K562 (cell line): Measurements from ENCODE around the gene XYLB. TPM values are rescaled to one million over a fixed set of nuclear protein-coding genes. Genes with fewer than 3 reads are reported as not detected.
A peak's percentile ranks its signal among the peaks of the same experiment; 100 is the strongest.

Experiments
- ARID1B ChIP-seq: fragments of 450-650 bp; IDR thresholded peaks from 2 replicates; pipeline ENCODE4 v1.6.1; 2016; ENCODE audit warnings: antibody characterized with exemption, mild to moderate bottlenecking, inconsistent platforms
- CTBP1 ChIP-seq: fragments of 450-650 bp; IDR thresholded peaks from 2 replicates; pipeline ENCODE4 v1.6.1; 2016; ENCODE audit warnings: borderline replicate concordance
- FOS ChIP-seq: IDR thresholded peaks from 3 replicates; pipeline ENCODE4 v1.6.1; 2011; ENCODE audit not compliant: insufficient read length; ENCODE audit errors: extremely low read depth
- FOXA1 ChIP-seq: fragments of 450-650 bp; IDR thresholded peaks from 2 replicates; pipeline ENCODE4 v1.6.1; 2016; ENCODE audit warnings: mild to moderate bottlenecking, borderline replicate concordance
- GMEB1 ChIP-seq: fragments of 250-450 bp; sonication (Bioruptor Pico); IDR thresholded peaks from 2 replicates; pipeline ENCODE4 v1.4.0; 2020; ENCODE audit warnings: mild to moderate bottlenecking
- HLTF ChIP-seq: fragments of 450-650 bp; IDR thresholded peaks from 2 replicates; pipeline ENCODE4 v1.6.1; 2016
- HMGN3 ChIP-seq: IDR thresholded peaks from 2 replicates; pipeline ENCODE4 v1.6.1; 2011; ENCODE audit warnings: borderline replicate concordance, low read depth, mild to moderate bottlenecking, mixed read lengths, low read length; ENCODE audit not compliant: insufficient read length; ENCODE audit errors: extremely low read depth
- HSF4 ChIP-seq: fragments of 250-450 bp; sonication (Bioruptor Pico); IDR thresholded peaks from 2 replicates; pipeline ENCODE4 v2.1.2; 2022; ENCODE audit warnings: mild to moderate bottlenecking, moderate library complexity, borderline replicate concordance
- KDM5B ChIP-seq: fragments of 200-600 bp; sonication (generic); IDR thresholded peaks from 2 replicates; pipeline ENCODE4 v1.6.1; 2012; ENCODE audit warnings: low read depth, mild to moderate bottlenecking, moderate library complexity, low read length, control low read depth, inconsistent platforms; ENCODE audit not compliant: insufficient replicate concordance
- NBN ChIP-seq: fragments of 450-650 bp; IDR thresholded peaks from 2 replicates; pipeline ENCODE4 v1.6.1; 2016; ENCODE audit warnings: low read depth, mild to moderate bottlenecking
- PHB2 ChIP-seq: fragments of 450-650 bp; IDR thresholded peaks from 2 replicates; pipeline ENCODE4 v1.6.1; 2017; ENCODE audit warnings: low read depth
- PRPF4 ChIP-seq: fragments of 200-400 bp; formaldehyde crosslinking; IDR thresholded peaks from one replicate; pipeline ENCODE4 v1.6.1; 2017; ENCODE audit warnings: low read length, low read depth, mild to moderate bottlenecking; ENCODE audit not compliant: insufficient read depth, poor library complexity, severe bottlenecking
- SP1 ChIP-seq: sonication (generic); formaldehyde crosslinking; IDR thresholded peaks from 2 replicates; pipeline ENCODE4 v1.8.1; 2022; ENCODE audit warnings: mild to moderate bottlenecking, missing genetic modification reagents
- ZBED1 ChIP-seq: IDR thresholded peaks from 2 replicates; pipeline ENCODE4 v1.6.1; 2014
- ZBTB9 ChIP-seq: fragments of 450-650 bp; formaldehyde crosslinking; IDR thresholded peaks from 2 replicates; pipeline ENCODE4 v1.4.0; 2020; ENCODE audit warnings: mild to moderate bottlenecking, moderate library complexity
- ZNF347 ChIP-seq: fragments of 450-650 bp; formaldehyde crosslinking; IDR thresholded peaks from 2 replicates; pipeline ENCODE4 v1.4.0; 2020; ENCODE audit warnings: low read depth, mild to moderate bottlenecking, moderate library complexity
- ZNF589 ChIP-seq: fragments of 200-800 bp; sonication (Bioruptor generic); IDR thresholded peaks from 2 replicates; pipeline ENCODE4 v1.6.1; 2016; ENCODE audit warnings: low read depth, missing genetic modification characterization, missing compliant biosample characterization
- polyA plus RNA-seq, 8 experiments: library from polyadenylated mRNA; depleted of rRNA in 4 of 8; stranded (reverse) in 5 of 8; unstranded in 3 of 8; fragments of >200 nt; fragmentation: Nextera tagmentation in 2 of 8; fragmentation: Illumina TruSeq in 1 of 8; extraction: Ambion mirVana in 2 of 8; extraction: Trizol in 1 of 8; gene quantifications; 2 replicates each; pipeline versions ENCODE4 v1.2.1 to v1.2.3, GENCODE V29; 2011 to 2014; ENCODE audit warnings: inconsistent platforms in 1 of 8, missing spikeins in 1 of 8
- total RNA-seq, 7 experiments: library from RNA; depleted of rRNA in 6 of 7; stranded (reverse); fragments of >200 nt in 6 of 7; fragmentation: Illumina TruSeq in 2 of 7; extraction: Trizol in 2 of 7; gene quantifications; 2 replicates each; pipeline versions ENCODE4 v1.2.1 to v1.2.3, GENCODE V29; 2011 to 2021; ENCODE audit warnings: low replicate concordance in 1 of 7
- TF ChIP-seq, protein P1 (sequence below), 3 experiments: fragments of 200-800 bp in 1 of 3; fragments of 250-450 bp in 1 of 3; fragments of 450-650 bp in 1 of 3; sonication (Bioruptor Pico) in 1 of 3; sonication (Bioruptor generic) in 1 of 3; formaldehyde crosslinking in 1 of 3; IDR thresholded peaks; 2 replicates each; pipeline versions ENCODE4 v1.6.1 to v1.8.0; 2016 to 2022; ENCODE audit warnings: mild to moderate bottlenecking in 2 of 3, missing genetic modification characterization in 2 of 3, missing compliant biosample characterization in 1 of 3, moderate library complexity in 1 of 3
- TF ChIP-seq, protein P2 (sequence below): fragments of 450-650 bp; IDR thresholded peaks from 2 replicates; pipeline ENCODE4 v1.6.1; 2017; ENCODE audit warnings: antibody characterized with exemption

The XYLB gene
- total and polyA plus RNA-seq, 9 of the 15 experiments (the other 6 are each of a cell fraction or from before 2014, with no cell fraction given), result 4.0 to 20.2 (median 13.2) TPM

- TF ChIP-seq, protein P1, sequence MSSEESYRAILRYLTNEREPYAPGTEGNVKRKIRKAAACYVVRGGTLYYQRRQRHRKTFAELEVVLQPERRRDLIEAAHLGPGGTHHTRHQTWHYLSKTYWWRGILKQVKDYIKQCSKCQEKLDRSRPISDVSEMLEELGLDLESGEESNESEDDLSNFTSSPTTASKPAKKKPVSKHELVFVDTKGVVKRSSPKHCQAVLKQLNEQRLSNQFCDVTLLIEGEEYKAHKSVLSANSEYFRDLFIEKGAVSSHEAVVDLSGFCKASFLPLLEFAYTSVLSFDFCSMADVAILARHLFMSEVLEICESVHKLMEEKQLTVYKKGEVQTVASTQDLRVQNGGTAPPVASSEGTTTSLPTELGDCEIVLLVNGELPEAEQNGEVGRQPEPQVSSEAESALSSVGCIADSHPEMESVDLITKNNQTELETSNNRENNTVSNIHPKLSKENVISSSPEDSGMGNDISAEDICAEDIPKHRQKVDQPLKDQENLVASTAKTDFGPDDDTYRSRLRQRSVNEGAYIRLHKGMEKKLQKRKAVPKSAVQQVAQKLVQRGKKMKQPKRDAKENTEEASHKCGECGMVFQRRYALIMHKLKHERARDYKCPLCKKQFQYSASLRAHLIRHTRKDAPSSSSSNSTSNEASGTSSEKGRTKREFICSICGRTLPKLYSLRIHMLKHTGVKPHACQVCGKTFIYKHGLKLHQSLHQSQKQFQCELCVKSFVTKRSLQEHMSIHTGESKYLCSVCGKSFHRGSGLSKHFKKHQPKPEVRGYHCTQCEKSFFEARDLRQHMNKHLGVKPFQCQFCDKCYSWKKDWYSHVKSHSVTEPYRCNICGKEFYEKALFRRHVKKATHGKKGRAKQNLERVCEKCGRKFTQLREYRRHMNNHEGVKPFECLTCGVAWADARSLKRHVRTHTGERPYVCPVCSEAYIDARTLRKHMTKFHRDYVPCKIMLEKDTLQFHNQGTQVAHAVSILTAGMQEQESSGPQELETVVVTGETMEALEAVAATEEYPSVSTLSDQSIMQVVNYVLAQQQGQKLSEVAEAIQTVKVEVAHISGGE (CRISPR knock-in tag; IDR thresholded peaks at IDR 0.05), result no peak
- TF ChIP-seq ZNF347 (CRISPR knock-in tag) (no peak), NBN (no peak), ZBTB9 (peak; percentile 56; the same call in 1 of the 2 replicates), HLTF (0 out of 2 replicates have a peak, but pooled peaks have one; percentile 10), CTBP1 (peak; percentile 83), ZNF589 (CRISPR knock-in tag) (0 out of 2 replicates have a peak, but pooled peaks have one; percentile 38), HMGN3 (no peak), KDM5B (peak; percentile 63), GMEB1 (peak; percentile 48; the same call in 1 of the 2 replicates), ZBED1 (no peak), HSF4 (CRISPR knock-in tag) (no peak), PRPF4 (no peak), FOS (no peak), ARID1B (no peak), SP1 (no peak; the same call in 1 of the 2 replicates), PHB2 (no peak), FOXA1 (no peak)
- TF ChIP-seq, protein P2, sequence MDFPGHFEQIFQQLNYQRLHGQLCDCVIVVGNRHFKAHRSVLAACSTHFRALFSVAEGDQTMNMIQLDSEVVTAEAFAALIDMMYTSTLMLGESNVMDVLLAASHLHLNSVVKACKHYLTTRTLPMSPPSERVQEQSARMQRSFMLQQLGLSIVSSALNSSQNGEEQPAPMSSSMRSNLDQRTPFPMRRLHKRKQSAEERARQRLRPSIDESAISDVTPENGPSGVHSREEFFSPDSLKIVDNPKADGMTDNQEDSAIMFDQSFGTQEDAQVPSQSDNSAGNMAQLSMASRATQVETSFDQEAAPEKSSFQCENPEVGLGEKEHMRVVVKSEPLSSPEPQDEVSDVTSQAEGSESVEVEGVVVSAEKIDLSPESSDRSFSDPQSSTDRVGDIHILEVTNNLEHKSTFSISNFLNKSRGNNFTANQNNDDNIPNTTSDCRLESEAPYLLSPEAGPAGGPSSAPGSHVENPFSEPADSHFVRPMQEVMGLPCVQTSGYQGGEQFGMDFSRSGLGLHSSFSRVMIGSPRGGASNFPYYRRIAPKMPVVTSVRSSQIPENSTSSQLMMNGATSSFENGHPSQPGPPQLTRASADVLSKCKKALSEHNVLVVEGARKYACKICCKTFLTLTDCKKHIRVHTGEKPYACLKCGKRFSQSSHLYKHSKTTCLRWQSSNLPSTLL, result no peak
Observed at GRCh38 chr3:38454178-38454883, 107.7 kb downstream of the XYLB start (continued).
